ENCODE results near the gene PAX9.

PAX9 gene

GRCh38 chr14:36719823-36720222 is 58.2 kb downstream of the PAX9 start:
- no peak for DNase-seq (ENCODE audit: low read depth)

GRCh38 chr14:36720657-36721056 is 59.0 kb downstream of the PAX9 start:
- DNase-seq (ENCODE audit: low read depth): no peak
- no peak overlapping the region for H3K4me3 ChIP-seq (ENCODE audit: low read depth, low read length)

More at GRCh38 chr14:36719823-36720222, 58.2 kb downstream of the PAX9 start:
- H3K4me3 ChIP-seq (ENCODE audit: low read depth, low read length): no peak overlapping the region

- DNase-seq (ENCODE audit: low read depth): no peak
- H3K4me3 ChIP-seq (ENCODE audit: low read depth, low read length): no peak overlapping the region
Measured at GRCh38 chr14:36721877-36722276, 60.2 kb downstream of the PAX9 start.

GRCh38 chr14:36723530-36723929 is 61.9 kb downstream of the PAX9 start:
- DNase-seq (ENCODE audit: low read depth): no peak
- no peak overlapping the region for H3K4me3 ChIP-seq (ENCODE audit: low read depth, low read length)

GRCh38 chr14:36724162-36724561 is 62.5 kb downstream of the PAX9 start:
- no peak overlapping the region for H3K4me3 ChIP-seq (ENCODE audit: low read depth, low read length)
- no peak for DNase-seq (ENCODE audit: low read depth)

- no peak for DNase-seq (ENCODE audit: low read depth)
- no peak overlapping the region for H3K4me3 ChIP-seq (ENCODE audit: low read depth, low read length)
Measured at GRCh38 chr14:36726128-36726527, 64.5 kb downstream of the PAX9 start.

Measured in skeletal muscle cell (primary cell).